HepG2 (cell line): ENCODE data around the gene GRHPR. TPM values are rescaled to one million over a fixed set of nuclear protein-coding genes. Genes with fewer than 3 reads are reported as not detected.

Experiments used
- ATAC-seq: fragments of 200-7000 bp; cut with Tn5 transposase; 3 replicates; pipeline ENCODE4 v1.9.1; 2020; ENCODE audit warnings: mild to moderate bottlenecking, moderate library complexity
- BruUV-seq: library from RNA; stranded (reverse); fragments of 400-500 nt; replicated peaks from 2 replicates; lab custom pipeline; 2021; lab: Mats Ljungman, UMichigan
- CTCF ChIA-PET: fragments of 300-600 bp; formaldehyde crosslinking; extraction: SDS; loops from one replicate; lab custom pipeline; 2021; ENCODE audit warnings: low total read pairs, inconsistent platforms, low intra/inter-chr PET ratio; lab: Yijun Ruan, JAX
- POLR2A ChIA-PET: fragments of 350-600 bp; sonication (Branson Sonifier 250); formaldehyde crosslinking; loops from one replicate; lab custom pipeline; 2020; ENCODE audit warnings: antibody characterized with exemption, inconsistent platforms; lab: Yijun Ruan, JAX
- DNase-seq: peaks from one replicate; pipeline ENCODE4 v3.0.0-alpha.2; 2015; ENCODE audit warnings: low spot score
- FAIRE-seq: peaks from 3 replicates; lab custom pipeline; 2011; peaks lifted over from hg19 to GRCh38; lab: Jason Lieb, UNC
- H2AFZ ChIP-seq: one replicate; pipeline ENCODE4 v1.6.1; 2011; ENCODE audit warnings: low read length, inconsistent platforms
- H3K27ac ChIP-seq: fragments of 300-600 bp; 3 replicates; pipeline ENCODE4 v1.8.0; 2011; ENCODE audit warnings: mixed run types, mild to moderate bottlenecking, mixed read lengths, low read length, inconsistent platforms; ENCODE audit not compliant: insufficient read depth; ENCODE audit errors: extremely low read length
- H3K27me3 ChIP-seq, 2 experiments: fragments of 200-600 bp in 1 of 2; 2 replicates in 1 of 2; 3 replicates in 1 of 2; pipeline versions ENCODE4 v1.6.0 to v1.8.0; 2011; ENCODE audit warnings: low read length in 2 of 2, mild to moderate bottlenecking in 2 of 2, moderate library complexity in 2 of 2, inconsistent platforms in 1 of 2; ENCODE audit not compliant: insufficient read depth in 2 of 2, control insufficient read depth in 1 of 2
- H3K36me3 ChIP-seq, 2 experiments: fragments of 200-600 bp in 1 of 2; replicated peaks in 1 of 2; 2 replicates in 1 of 2; 3 replicates in 1 of 2; pipeline versions ENCODE4 v1.5.1 to v1.8.0; 2011; ENCODE audit warnings: low read length in 2 of 2, inconsistent platforms in 1 of 2; ENCODE audit not compliant: insufficient read depth in 2 of 2, control insufficient read depth in 1 of 2
- H3K4me1 ChIP-seq: 2 replicates; pipeline ENCODE4 v1.5.1; 2012; ENCODE audit warnings: low read length, inconsistent platforms; ENCODE audit not compliant: insufficient read depth
- H3K4me2 ChIP-seq: 2 replicates; pipeline ENCODE4 v1.6.0; 2011; ENCODE audit warnings: low read depth, low read length, inconsistent platforms
- H3K4me3 ChIP-seq, 3 experiments: fragments of 200-600 bp in 1 of 3; sonication (generic), shearing (Covaris generic) in 1 of 3; replicated peaks in 1 of 3; 2 replicates each; pipeline ENCODE4 v1.5.1; 2011 to 2016; ENCODE audit warnings: low read length in 3 of 3, inconsistent platforms in 2 of 3, low read depth in 2 of 3, mild to moderate bottlenecking in 2 of 3, control low read depth in 1 of 3, mixed read lengths in 1 of 3; ENCODE audit not compliant: insufficient read depth in 1 of 3
- H3K79me2 ChIP-seq: one replicate; pipeline ENCODE4 v1.6.1; 2011; ENCODE audit warnings: low read length, inconsistent platforms; ENCODE audit not compliant: insufficient read depth
- H3K9ac ChIP-seq: 2 replicates; pipeline ENCODE4 v1.6.0; 2011; ENCODE audit warnings: mild to moderate bottlenecking, low read depth, low read length, inconsistent platforms; ENCODE audit not compliant: insufficient read depth
- H3K9me3 ChIP-seq: 2 replicates; pipeline ENCODE4 v1.5.1; 2012; ENCODE audit warnings: mild to moderate bottlenecking, low read length
- H4K20me1 ChIP-seq: 2 replicates; pipeline ENCODE4 v1.6.0; 2011; ENCODE audit warnings: inconsistent platforms, mild to moderate bottlenecking, low read length, moderate library complexity; ENCODE audit not compliant: insufficient read depth
- KLF15 ChIP-seq: sonication (generic); formaldehyde crosslinking; IDR thresholded peaks from 2 replicates; pipeline ENCODE4 v1.8.1; 2023; ENCODE audit warnings: borderline replicate concordance, mild to moderate bottlenecking, inconsistent platforms, missing genetic modification reagents, mixed read lengths
- MED1 ChIP-seq: sonication (generic); formaldehyde crosslinking; IDR thresholded peaks from 2 replicates; pipeline ENCODE4 v1.4.0; 2020; ENCODE audit warnings: missing genetic modification reagents
- RNF2 ChIP-seq: fragments of 450-650 bp; conservative IDR thresholded peaks from 2 replicates; pipeline ENCODE4 v1.6.1; 2016; ENCODE audit warnings: low read depth
- ZMYM2 ChIP-seq: sonication (generic); formaldehyde crosslinking; IDR thresholded peaks from 2 replicates; pipeline ENCODE4 v1.8.0; 2022; ENCODE audit warnings: mild to moderate bottlenecking, missing genetic modification reagents
- ZNF12 ChIP-seq: sonication (generic); formaldehyde crosslinking; IDR thresholded peaks from 2 replicates; pipeline ENCODE4 v1.5.0; 2020; ENCODE audit warnings: missing genetic modification reagents
- ZNF382 ChIP-seq: sonication (generic); formaldehyde crosslinking; IDR thresholded peaks from 2 replicates; pipeline ENCODE4 v1.5.0; 2020; ENCODE audit warnings: missing genetic modification reagents, mild to moderate bottlenecking, borderline replicate concordance
- ZNF414 ChIP-seq: sonication (generic); formaldehyde crosslinking; IDR thresholded peaks from 2 replicates; pipeline ENCODE4 v1.5.0; 2020; ENCODE audit warnings: missing genetic modification reagents
- ZNF615 ChIP-seq: sonication (generic); formaldehyde crosslinking; IDR thresholded peaks from 2 replicates; pipeline ENCODE4 v1.5.0; 2020; ENCODE audit warnings: mild to moderate bottlenecking, missing genetic modification reagents, borderline replicate concordance
- ZNF703 ChIP-seq: sonication (generic); formaldehyde crosslinking; IDR thresholded peaks from 2 replicates; pipeline ENCODE4 v1.5.1; 2020; ENCODE audit warnings: missing genetic modification reagents, mild to moderate bottlenecking, moderate library complexity, borderline replicate concordance
- WGBS: methylation state at CpG from one replicate; pipeline ENCODE4 v1.1.6; 2017; ENCODE audit warnings: low lambda C conversion rate; 5-methylcytosine and 5-hydroxymethylcytosine counted together
- in situ Hi-C: cut with HindIII; loops from 2 replicates; pipeline ENCODE4 v1.10.0; 2017; ENCODE audit warnings: low pct_unique_long_range_greater_than_20kb; ENCODE audit not compliant: extremely low pct_ligation_motif_present
- intact Hi-C: fragments of 100-400 bp; cut with micrococcal nuclease; formaldehyde crosslinking; loops from one replicate; pipeline ENCODE4 v1.10.0; 2022; ENCODE audit not compliant: unreplicated experiment
- polyA plus RNA-seq, 8 experiments: library from polyadenylated mRNA; depleted of rRNA in 3 of 8; stranded (reverse) in 7 of 8; unstranded in 1 of 8; fragments of >200 nt; fragmentation: Illumina TruSeq in 4 of 8; extraction: Trizol in 4 of 8; gene quantifications; 2 replicates each; pipeline versions ENCODE4 v1.2.1 to v1.2.3, GENCODE V29; 2011 to 2016; ENCODE audit warnings: low read depth in 4 of 8, missing spikeins in 1 of 8, mixed read lengths in 1 of 8; ENCODE audit not compliant: insufficient read depth in 1 of 8
- total RNA-seq, 5 experiments: library from RNA; depleted of rRNA; stranded (reverse); fragments of >200 nt; fragmentation: Illumina TruSeq; extraction: Trizol; gene quantifications; 2 replicates each; pipeline ENCODE4 v1.2.3, GENCODE V29; 2016; ENCODE audit warnings: low read depth in 1 of 5

GRHPR gene
- total and polyA plus RNA-seq, 2 of the 13 experiments (the other 11 are each of a cell fraction or from before 2014, with no cell fraction given): 113 to 115 TPM

GRCh38 chr9:37398464-37399025, 24.0 kb upstream of the GRHPR start:
- ChIA-PET POLR2A (no interaction called here), CTCF (no interaction called here)

GRCh38 chr9:37399336-37399735, 23.2 kb upstream of the GRHPR start:
- no peak for DNase-seq
- no TSS peak for BruUV-seq
- WGBS: 10% methylated on average over 2 of the region's 2 CpGs
- no peaks in the 10 kb centered on the region for H3K9me3 ChIP-seq
- TF ChIP-seq ZNF615 (CRISPR knock-in tag): no peak
- TF ChIP-seq KLF15 (CRISPR knock-in tag): no peak
- no peak for TF ChIP-seq ZNF703 (CRISPR knock-in tag)
- no peak for TF ChIP-seq ZNF414 (CRISPR knock-in tag)
- TF ChIP-seq ZMYM2 (CRISPR knock-in tag): no peak
- TF ChIP-seq MED1 (CRISPR knock-in tag): no peak
- no peak for TF ChIP-seq RNF2
- TF ChIP-seq, all 625 proteins: peak for 0
- peaks cover 0 to 9% of the 10 kb centered on the region in 2 experiments; a peak in 1 of 5 replicates for H3K27me3 ChIP-seq
- POLR2A ChIA-PET: no interaction called here
- intact Hi-C loops: no loop called here
- in situ Hi-C loops: no loop called here
- H3K79me2 ChIP-seq: no peaks in the 10 kb centered on the region
- H2AFZ ChIP-seq: no peak overlapping the region
- H3K36me3 ChIP-seq: no peaks in the 10 kb centered on the region
- H3K4me2 ChIP-seq: no peak overlapping the region
- H3K4me3 ChIP-seq: no peak overlapping the region
- no peak overlapping the region for H3K9ac ChIP-seq
- ATAC-seq (no peak), FAIRE-seq (no peak)
- no peaks in the 10 kb centered on the region for H4K20me1 ChIP-seq
- H3K27ac ChIP-seq: no peak overlapping the region
- CTCF ChIA-PET: no interaction called here
- no peaks in the 10 kb centered on the region for H3K4me1 ChIP-seq

More at GRCh38 chr9:37398464-37399025, 24.0 kb upstream of the GRHPR start:
- FAIRE-seq: no peak
- intact Hi-C loops (no loop called here), in situ Hi-C loops (no loop called here)
- H3K79me2 ChIP-seq: no peaks in the 10 kb centered on the region
- BruUV-seq: no TSS peak
- no peaks in the 10 kb centered on the region for H4K20me1 ChIP-seq
- H3K9ac ChIP-seq: no peak overlapping the region
- ATAC-seq: no peak
- no peak overlapping the region for H2AFZ ChIP-seq
- WGBS: 60% methylated on average over 7 of the region's 7 CpGs
- no peaks in the 10 kb centered on the region for H3K9me3 ChIP-seq
- H3K36me3 ChIP-seq: no peaks in the 10 kb centered on the region
- peaks cover 6% of the 10 kb centered on the region for H3K4me1 ChIP-seq
- TF ChIP-seq ZNF382 (no peak), ZNF12 (CRISPR knock-in tag) (peak; percentile 97)
- TF ChIP-seq, all 625 proteins: peak for 1
- Histone ChIP-seq H3K4me3 (no peak overlapping the region), H3K27ac (no peak overlapping the region), H3K27me3 (peaks cover 0 to 9% of the 10 kb centered on the region in 2 experiments; a peak in 1 of 5 replicates), H3K4me2 (no peak overlapping the region)
- no peak for DNase-seq
